ENCODE data around the gene TRIM24. TPM values are rescaled to one million over a fixed set of nuclear protein-coding genes. Genes with fewer than 3 reads are reported as not detected.

Gene TRIM24
- total and polyA plus RNA-seq, 2 experiments from 2014 or later, result 47.8 to 63.1 TPM

GRCh38 chr7:138470391-138471157, 10.5 kb downstream of the TRIM24 start:
- no peaks in the 10 kb centered on the region for H3K9me2 ChIP-seq (replicated peaks; ENCODE audit: insufficient read depth)
- no peak for DNase-seq (ENCODE audit: low spot score)
- TF ChIP-seq EZH2 (IDR thresholded peaks at IDR 0.05; ENCODE audit: borderline replicate concordance), result no peak
- no peak for TF ChIP-seq CTCF (IDR thresholded peaks at IDR 0.05; ENCODE audit: poor library complexity)
- no peak for TF ChIP-seq EZH2phosphoT487 (IDR thresholded peaks at IDR 0.05; ENCODE audit: low read depth, severe bottlenecking, unreplicated experiment)
- H3K27ac ChIP-seq, result no peak overlapping the region
- H3K27me3 ChIP-seq, result no peaks in the 10 kb centered on the region
- H3K4me1 ChIP-seq (ENCODE audit: insufficient read depth), result peaks cover 5% of the 10 kb centered on the region
- no peak overlapping the region for H3K4me3 ChIP-seq
- H3K79me2 ChIP-seq, result peaks cover 100% of the 10 kb centered on the region
- H3K4me2 ChIP-seq, result no peak overlapping the region
- no peaks in the 10 kb centered on the region for H3K9me3 ChIP-seq (ENCODE audit: low read depth)
- H3K36me3 ChIP-seq (replicated peaks; ENCODE audit: insufficient read depth, low read depth), result no peaks in the 10 kb centered on the region
- H4K20me1 ChIP-seq (ENCODE audit: insufficient read depth, poor library complexity, severe bottlenecking), result peaks cover 82% of the 10 kb centered on the region
- no peak overlapping the region for H2AFZ ChIP-seq
- 90% methylated on average over 5 of the region's 5 CpGs for WGBS (ENCODE audit: low lambda C conversion rate, missing lambda C conversion rate)

DNA sequence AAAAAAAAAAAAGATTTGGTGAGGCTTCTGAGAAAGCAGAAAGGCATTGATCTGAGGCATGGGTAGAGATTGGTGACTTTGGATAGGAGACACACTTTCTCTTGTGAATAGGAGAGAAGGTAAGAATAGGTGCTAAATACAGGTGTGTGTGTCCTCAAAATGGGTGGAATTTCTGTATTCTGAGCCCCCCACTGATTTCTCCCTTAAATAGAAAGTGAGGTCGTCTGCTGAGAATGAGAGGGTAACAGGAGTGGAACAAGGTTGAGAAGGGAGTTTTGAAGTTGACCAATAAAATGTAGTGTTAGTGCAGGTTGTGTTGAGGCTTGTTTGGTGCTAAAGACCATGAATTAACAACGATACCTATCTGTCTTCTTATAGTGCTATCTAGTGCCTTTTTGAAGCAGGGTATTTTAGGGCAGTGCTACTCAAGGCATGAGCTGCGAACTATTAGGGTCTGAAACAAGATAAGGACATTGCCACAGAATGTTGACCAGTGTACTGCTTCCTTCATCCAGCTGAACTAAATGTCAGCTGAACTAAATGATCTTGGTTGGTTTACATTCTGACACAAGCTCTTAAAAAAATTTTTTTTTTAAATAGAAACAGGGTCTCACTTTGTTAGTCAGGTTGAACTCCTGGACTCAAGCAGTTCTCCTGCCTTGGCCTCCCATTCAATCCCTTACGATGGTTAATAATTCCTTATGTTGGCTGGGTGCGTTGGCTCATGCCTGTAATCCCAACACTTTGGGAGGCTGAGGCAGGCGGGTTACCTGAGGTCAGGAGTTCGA, 12.4 kb downstream of the TRIM24 start:
- TF ChIP-seq CTCF (IDR thresholded peaks at IDR 0.05; ENCODE audit: poor library complexity), result no peak
- TF ChIP-seq EZH2 (IDR thresholded peaks at IDR 0.05; ENCODE audit: borderline replicate concordance), result no peak
- TF ChIP-seq EZH2phosphoT487 (IDR thresholded peaks at IDR 0.05; ENCODE audit: low read depth, severe bottlenecking, unreplicated experiment), result no peak
- H3K79me2 ChIP-seq, result peaks cover 100% of the 10 kb centered on the region
- no peaks in the 10 kb centered on the region for H3K9me3 ChIP-seq (ENCODE audit: low read depth)
- no peak overlapping the region for H3K4me3 ChIP-seq
- H3K27ac ChIP-seq, result no peak overlapping the region
- no peaks in the 10 kb centered on the region for H3K36me3 ChIP-seq (replicated peaks; ENCODE audit: insufficient read depth, low read depth)
- H2AFZ ChIP-seq, result no peak overlapping the region
- no peaks in the 10 kb centered on the region for H3K27me3 ChIP-seq
- DNase-seq (ENCODE audit: low spot score), result no peak
- H3K4me2 ChIP-seq, result no peak overlapping the region
- no peaks in the 10 kb centered on the region for H3K9me2 ChIP-seq (replicated peaks; ENCODE audit: insufficient read depth)
- 88% methylated on average over 7 of the region's 7 CpGs for WGBS (ENCODE audit: low lambda C conversion rate, missing lambda C conversion rate)
- peaks cover 80% of the 10 kb centered on the region for H4K20me1 ChIP-seq (ENCODE audit: insufficient read depth, poor library complexity, severe bottlenecking)
- peaks cover 5% of the 10 kb centered on the region for H3K4me1 ChIP-seq (ENCODE audit: insufficient read depth)

DNA sequence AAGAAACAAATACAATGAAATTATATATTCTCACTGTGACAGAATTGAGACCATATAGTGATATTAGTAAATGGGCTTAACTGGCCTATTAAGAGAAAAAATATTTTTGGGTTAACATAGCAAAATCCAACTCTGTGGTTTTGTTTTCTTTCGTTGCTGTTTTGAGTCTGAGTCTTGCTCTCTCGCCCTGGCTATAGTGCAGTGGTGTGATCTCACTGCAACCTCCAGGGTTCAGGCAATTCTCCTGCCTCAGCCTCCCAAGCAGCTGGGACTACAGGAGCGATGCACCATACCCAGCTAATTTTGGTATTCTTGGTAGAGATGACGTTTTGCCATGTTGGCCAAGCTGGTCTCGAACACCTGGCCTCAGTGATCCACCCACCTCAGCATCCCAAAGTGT, 15.3 kb downstream of the TRIM24 start:
- H3K79me2 ChIP-seq, result peaks cover 100% of the 10 kb centered on the region
- H3K4me1 ChIP-seq (ENCODE audit: insufficient read depth), result peaks cover 19% of the 10 kb centered on the region
- no peak overlapping the region for H2AFZ ChIP-seq
- no peak overlapping the region for H3K4me2 ChIP-seq
- no peak overlapping the region for H3K27ac ChIP-seq
- no peaks in the 10 kb centered on the region for H3K9me2 ChIP-seq (replicated peaks; ENCODE audit: insufficient read depth)
- no peaks in the 10 kb centered on the region for H3K36me3 ChIP-seq (replicated peaks; ENCODE audit: insufficient read depth, low read depth)
- DNase-seq (ENCODE audit: low spot score), result no peak
- no peaks in the 10 kb centered on the region for H3K27me3 ChIP-seq
- 93% methylated on average over 5 of the region's 5 CpGs for WGBS (ENCODE audit: low lambda C conversion rate, missing lambda C conversion rate)
- no peak overlapping the region for H3K4me3 ChIP-seq
- peaks cover 91% of the 10 kb centered on the region for H4K20me1 ChIP-seq (ENCODE audit: insufficient read depth, poor library complexity, severe bottlenecking)
- H3K9me3 ChIP-seq (ENCODE audit: low read depth), result no peaks in the 10 kb centered on the region
- TF ChIP-seq EZH2phosphoT487 (IDR thresholded peaks at IDR 0.05; ENCODE audit: low read depth, severe bottlenecking, unreplicated experiment) (no peak), CTCF (IDR thresholded peaks at IDR 0.05; ENCODE audit: poor library complexity) (no peak), EZH2 (IDR thresholded peaks at IDR 0.05; ENCODE audit: borderline replicate concordance) (no peak)

Measured in hepatocyte (in vitro differentiated cells).